Measurements from ENCODE around the gene MIPOL1.

Gene MIPOL1

GRCh38 chr14:37428954-37429353 is 231.2 kb downstream of the MIPOL1 start:
- DNase-seq (ENCODE audit: extremely low read depth, low read depth), result no peak
- no peak for TF ChIP-seq CTCF (IDR thresholded peaks at IDR 0.05; ENCODE audit: low read depth, low read length)

- no peak for DNase-seq (ENCODE audit: extremely low read depth, low read depth)
- TF ChIP-seq CTCF (IDR thresholded peaks at IDR 0.05; ENCODE audit: low read depth, low read length), result no peak
These were observed 231.9 kb downstream of the MIPOL1 start for GRCh38 chr14:37429618-37430017.

GRCh38 chr14:37434867-37435266 is 237.1 kb downstream of the MIPOL1 start:
- DNase-seq (ENCODE audit: extremely low read depth, low read depth), result no peak
- TF ChIP-seq CTCF (IDR thresholded peaks at IDR 0.05; ENCODE audit: low read depth, low read length), result no peak

- DNase-seq (ENCODE audit: extremely low read depth, low read depth), result no peak
- no peak for TF ChIP-seq CTCF (IDR thresholded peaks at IDR 0.05; ENCODE audit: low read depth, low read length)
These were observed 238.8 kb downstream of the MIPOL1 start for GRCh38 chr14:37436519-37436918.

GRCh38 chr14:37437490-37437889 is 239.8 kb downstream of the MIPOL1 start:
- no peak for TF ChIP-seq CTCF (IDR thresholded peaks at IDR 0.05; ENCODE audit: low read depth, low read length)

GRCh38 chr14:37438444-37438843 is 240.7 kb downstream of the MIPOL1 start:
- no peak for TF ChIP-seq CTCF (IDR thresholded peaks at IDR 0.05; ENCODE audit: low read depth, low read length)
- no peak for DNase-seq (ENCODE audit: extremely low read depth, low read depth)

More at GRCh38 chr14:37437490-37437889, 239.8 kb downstream of the MIPOL1 start:
- no peak for DNase-seq (ENCODE audit: extremely low read depth, low read depth)

GRCh38 chr14:37443461-37443860 is 245.7 kb downstream of the MIPOL1 start:
- DNase-seq (ENCODE audit: extremely low read depth, low read depth), result peak; percentile 20
- TF ChIP-seq CTCF (IDR thresholded peaks at IDR 0.05; ENCODE audit: low read depth, low read length), result no peak
